IMR-90 (cell line): ENCODE data around the gene PRR33. TPM values are rescaled to one million over a fixed set of nuclear protein-coding genes. Genes with fewer than 3 reads are reported as not detected.

ENCODE experiments used
- ATAC-seq: fragments of 200-7000 bp; cut with Tn5 transposase; 2 replicates; pipeline ENCODE4 v1.9.1; 2020; ENCODE audit warnings: low read depth, mild to moderate bottlenecking, moderate library complexity
- BruUV-seq: library from RNA; stranded (reverse); fragments of 400-500 nt; replicated peaks from 2 replicates; lab custom pipeline; 2021; lab: Mats Ljungman, UMichigan
- CTCF ChIA-PET: fragments of 300-600 bp; formaldehyde crosslinking; extraction: SDS; loops from one replicate; lab custom pipeline; 2021; ENCODE audit warnings: antibody characterized with exemption; lab: Yijun Ruan, JAX
- POLR2A ChIA-PET: fragments of 300-600 bp; sonication (Branson Sonifier 250); formaldehyde crosslinking; loops from one replicate; lab custom pipeline; 2022; ENCODE audit warnings: antibody characterized with exemption; ENCODE audit not compliant: unreplicated experiment; lab: Charles Lee
- DNase-seq: peaks from one replicate; pipeline ENCODE4 v3.0.0; 2013
- H2AFZ ChIP-seq: replicated peaks from 2 replicates; pipeline ENCODE3; 2013; ENCODE audit warnings: low read length, mild to moderate bottlenecking; ENCODE audit not compliant: poor library complexity
- H2AK5ac ChIP-seq: 2 replicates; pipeline ENCODE4 v1.6.1; 2013; ENCODE audit warnings: low read depth, low read length, inconsistent platforms
- H2AK9ac ChIP-seq: replicated peaks from 2 replicates; pipeline ENCODE3; 2013; ENCODE audit warnings: mild to moderate bottlenecking, low read depth, low read length, moderate library complexity; ENCODE audit not compliant: poor library complexity
- H2BK120ac ChIP-seq: 2 replicates; pipeline ENCODE4 v1.6.1; 2013; ENCODE audit warnings: low read depth, low read length, inconsistent platforms
- H2BK15ac ChIP-seq: 3 replicates; pipeline ENCODE4 v1.6.1; 2013; ENCODE audit warnings: low read depth, low read length, inconsistent platforms
- H2BK20ac ChIP-seq: 2 replicates; pipeline ENCODE4 v1.6.1; 2013; ENCODE audit warnings: low read depth, mild to moderate bottlenecking, inconsistent platforms, low read length, moderate library complexity
- H2BK5ac ChIP-seq: 2 replicates; pipeline ENCODE4 v1.6.1; 2013; ENCODE audit warnings: mild to moderate bottlenecking, low read depth, low read length, inconsistent platforms; ENCODE audit not compliant: poor library complexity, severe bottlenecking
- H3K14ac ChIP-seq: replicated peaks from 2 replicates; pipeline ENCODE4 v1.6.1; 2013; ENCODE audit warnings: low read depth, low read length, inconsistent platforms
- H3K18ac ChIP-seq: 2 replicates; pipeline ENCODE4 v1.6.1; 2013; ENCODE audit warnings: low read depth, low read length, control low read depth
- H3K23ac ChIP-seq: 2 replicates; pipeline ENCODE4 v1.6.1; 2013; ENCODE audit warnings: low read depth, low read length, inconsistent platforms
- H3K27ac ChIP-seq: 2 replicates; pipeline ENCODE4 v1.5.1; 2013; ENCODE audit warnings: mild to moderate bottlenecking, control low read depth, low read length; ENCODE audit not compliant: insufficient read depth
- H3K27me3 ChIP-seq: 2 replicates; pipeline ENCODE4 v1.6.1; 2013; ENCODE audit warnings: low read length; ENCODE audit not compliant: control insufficient read depth, insufficient read depth
- H3K36me3 ChIP-seq: 2 replicates; pipeline ENCODE4 v1.6.1; 2013; ENCODE audit warnings: low read length, mixed read lengths; ENCODE audit not compliant: control insufficient read depth, insufficient read depth
- H3K4ac ChIP-seq: 2 replicates; pipeline ENCODE4 v1.6.1; 2013; ENCODE audit warnings: low read depth, low read length, inconsistent platforms
- H3K4me1 ChIP-seq: 2 replicates; pipeline ENCODE4 v1.6.1; 2013; ENCODE audit warnings: low read length, mixed read lengths; ENCODE audit not compliant: control insufficient read depth, insufficient read depth
- H3K4me2 ChIP-seq: 2 replicates; pipeline ENCODE4 v1.6.1; 2013; ENCODE audit warnings: low read depth, mild to moderate bottlenecking, control low read depth, low read length, moderate library complexity
- H3K4me3 ChIP-seq: 2 replicates; pipeline ENCODE4 v1.5.1; 2013; ENCODE audit warnings: low read depth, mild to moderate bottlenecking, control low read depth, low read length, moderate library complexity; ENCODE audit not compliant: insufficient read depth
- H3K56ac ChIP-seq: 2 replicates; pipeline ENCODE4 v1.6.1; 2013; ENCODE audit warnings: low read length, inconsistent platforms; ENCODE audit not compliant: insufficient read depth; ENCODE audit errors: extremely low read depth
- H3K79me1 ChIP-seq, 2 experiments: 2 replicates each; pipeline ENCODE4 v1.6.1; 2013; ENCODE audit warnings: low read length in 2 of 2, inconsistent platforms in 1 of 2, low read depth in 1 of 2
- H3K9ac ChIP-seq: 2 replicates; pipeline ENCODE4 v1.6.1; 2013; ENCODE audit warnings: low read depth, low read length, control low read depth
- H3K9me1 ChIP-seq: 2 replicates; pipeline ENCODE4 v1.6.1; 2013; ENCODE audit warnings: low read length, inconsistent platforms; ENCODE audit not compliant: insufficient read depth
- H3K9me3 ChIP-seq: 2 replicates; pipeline ENCODE4 v1.6.1; 2013; ENCODE audit warnings: low read length; ENCODE audit not compliant: control insufficient read depth, insufficient read depth
- H4K20me1 ChIP-seq: 2 replicates; pipeline ENCODE4 v1.6.1; 2013; ENCODE audit warnings: low read length, inconsistent platforms; ENCODE audit not compliant: insufficient read depth
- H4K5ac ChIP-seq: 2 replicates; pipeline ENCODE4 v1.6.1; 2013; ENCODE audit warnings: mild to moderate bottlenecking, low read depth, low read length, control low read depth
- H4K8ac ChIP-seq, 2 experiments: 2 replicates each; pipeline ENCODE4 v1.6.1; 2013; ENCODE audit warnings: low read depth in 2 of 2, low read length in 2 of 2, control low read depth in 1 of 2, inconsistent platforms in 1 of 2
- H4K91ac ChIP-seq: 2 replicates; pipeline ENCODE4 v1.6.1; 2013; ENCODE audit warnings: low read depth, low read length, inconsistent platforms; ENCODE audit not compliant: insufficient read depth
- BHLHE40 ChIP-seq: fragments of 150-350 bp; IDR thresholded peaks from 2 replicates; pipeline ENCODE4 v1.6.1; 2016; ENCODE audit warnings: mild to moderate bottlenecking, low read depth, low read length
- CEBPB ChIP-seq: IDR thresholded peaks from 2 replicates; pipeline ENCODE4 v1.6.1; 2012; ENCODE audit warnings: low read depth, low read length, improper control_type of control experiment
- CHD1 ChIP-seq: IDR thresholded peaks from 2 replicates; pipeline ENCODE4 v1.6.1; 2012; ENCODE audit warnings: low read depth, low read length, improper control_type of control experiment
- FOS ChIP-seq: fragments of 150-350 bp; IDR thresholded peaks from 2 replicates; pipeline ENCODE4 v1.6.1; 2016; ENCODE audit warnings: low read depth, low read length
- MAFK ChIP-seq: IDR thresholded peaks from 2 replicates; pipeline ENCODE4 v1.6.1; 2012; ENCODE audit warnings: low read depth, low read length, improper control_type of control experiment
- MAZ ChIP-seq: IDR thresholded peaks from 2 replicates; pipeline ENCODE4 v1.6.1; 2012; ENCODE audit warnings: low read depth, mild to moderate bottlenecking, low read length, improper control_type of control experiment, moderate library complexity, borderline replicate concordance
- MXI1 ChIP-seq: IDR thresholded peaks from 2 replicates; pipeline ENCODE4 v1.6.1; 2012; ENCODE audit warnings: low read depth, mild to moderate bottlenecking, low read length, moderate library complexity, borderline replicate concordance
- NFE2L2 ChIP-seq: fragments of 150-350 bp; IDR thresholded peaks from 2 replicates; pipeline ENCODE4 v1.6.1; 2016; ENCODE audit warnings: low read depth, mild to moderate bottlenecking, low read length
- POLR2A ChIP-seq: IDR thresholded peaks from 2 replicates; pipeline ENCODE4 v1.6.1; 2012; ENCODE audit warnings: mild to moderate bottlenecking, low read depth, low read length
- RAD21 ChIP-seq: IDR thresholded peaks from 2 replicates; pipeline ENCODE4 v1.6.1; 2012; ENCODE audit warnings: low read length, improper control_type of control experiment
- RCOR1 ChIP-seq: IDR thresholded peaks from 2 replicates; pipeline ENCODE4 v1.6.1; 2012; ENCODE audit warnings: mild to moderate bottlenecking, low read length, improper control_type of control experiment; ENCODE audit not compliant: insufficient replicate concordance
- RFX5 ChIP-seq: IDR thresholded peaks from 2 replicates; pipeline ENCODE4 v1.8.0; 2012; ENCODE audit warnings: low read depth, mild to moderate bottlenecking, low read length, moderate library complexity
- SMC3 ChIP-seq: fragments of 150-350 bp; IDR thresholded peaks from 2 replicates; pipeline ENCODE4 v1.6.1; 2016; ENCODE audit warnings: low read depth, mild to moderate bottlenecking, antibody characterized with exemption, low read length, moderate library complexity
- WGBS, 2 experiments: methylation state at CpG; one replicate each; pipeline versions ENCODE4 v1.1.5 to v1.1.7; 2013; ENCODE audit warnings: missing lambda C conversion rate in 2 of 2; ENCODE audit not compliant: insufficient read length in 1 of 2; ENCODE audit errors: extremely low coverage in 2 of 2; 5-methylcytosine and 5-hydroxymethylcytosine counted together
- dilution Hi-C: fragments of 300-500 bp; cut with HindIII; formaldehyde crosslinking; loops from one replicate; pipeline ENCODE4 v1.14.3; 2018; ENCODE audit warnings: low sequenced_read_pairs; ENCODE audit not compliant: unreplicated experiment
- in situ Hi-C: fragments of 300-500 bp; cut with MboI; formaldehyde crosslinking; loops from 3 replicates; pipeline ENCODE4 v1.14.3; 2019; ENCODE audit warnings: low sequenced_read_pairs, inconsistent platforms, mixed read lengths
- intact Hi-C: fragments of 100-400 bp; cut with micrococcal nuclease; formaldehyde crosslinking; loops from 2 replicates; pipeline ENCODE4 v1.10.0; 2022
- polyA plus RNA-seq, 3 experiments: library from polyadenylated mRNA; depleted of rRNA; stranded (reverse); fragments of >200 nt; gene quantifications; 2 replicates each; pipeline ENCODE4 v1.2.3, GENCODE V29; 2012; ENCODE audit warnings: low replicate concordance in 1 of 3
- total RNA-seq: library from RNA; depleted of rRNA; stranded (reverse); fragments of >200 nt; gene quantifications from 2 replicates; pipeline ENCODE4 v1.2.3, GENCODE V29; 2012
- TF ChIP-seq, protein P1 (sequence below): conservative IDR thresholded peaks from 2 replicates; pipeline ENCODE4 v1.5.1; 2012; ENCODE audit warnings: mild to moderate bottlenecking, low read depth, low read length, improper control_type of control experiment
- TF ChIP-seq, protein P2 (sequence below): fragments of 150-350 bp; IDR thresholded peaks from 2 replicates; pipeline ENCODE4 v1.6.1; 2016; ENCODE audit warnings: low read depth, mild to moderate bottlenecking, low read length, moderate library complexity, borderline replicate concordance
- TF ChIP-seq, protein P3 (sequence below): fragments of 150-350 bp; IDR thresholded peaks from 2 replicates; pipeline ENCODE4 v1.6.1; 2017; ENCODE audit warnings: mild to moderate bottlenecking, antibody characterized with exemption, low read length, low read depth

Gene PRR33
- total and polyA plus RNA-seq, 2 of the 4 experiments (the other 2 are of a cell fraction): not detected

DNA sequence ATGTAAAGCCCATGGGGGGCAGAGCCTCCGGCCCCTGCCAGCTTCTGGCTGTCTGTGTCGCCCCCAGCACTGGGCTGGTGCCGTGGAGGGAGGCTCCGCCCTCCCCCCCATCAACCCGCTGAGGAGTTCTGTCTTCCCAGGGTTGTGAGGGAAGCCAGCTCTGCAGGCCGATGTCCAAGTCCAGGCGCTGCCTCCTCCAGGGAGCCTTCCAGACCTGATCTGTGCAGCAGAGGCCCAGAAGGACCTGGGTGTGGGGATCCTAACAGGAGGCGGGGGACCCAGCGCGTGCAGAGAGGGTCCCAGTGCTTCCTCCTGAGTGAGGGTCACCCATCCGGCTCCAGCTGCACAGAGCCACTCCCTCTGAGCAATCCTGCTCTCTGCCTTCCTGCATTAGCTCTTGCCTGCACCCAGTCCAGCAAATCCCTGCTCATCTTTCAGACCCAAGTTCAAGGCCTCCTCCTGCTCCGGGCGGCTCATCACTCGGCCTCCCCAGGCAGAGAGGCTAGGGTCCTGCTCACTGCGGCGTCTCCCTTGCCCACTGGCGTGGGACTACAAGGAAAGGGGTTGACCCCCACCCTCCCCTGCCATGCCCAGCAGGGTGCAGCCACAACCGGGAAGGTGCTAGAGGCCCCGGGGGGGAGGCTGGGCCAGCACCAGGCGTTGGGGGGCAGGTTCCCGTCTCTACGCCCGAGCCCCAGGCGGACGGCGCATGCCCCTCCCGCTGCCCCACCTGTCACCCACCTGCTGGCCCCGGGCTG, 16.4 kb downstream of the PRR33 start:
- H3K27me3 ChIP-seq: peaks cover 11% of the 10 kb centered on the region; the same call in 1 of the 2 replicates
- H2BK15ac ChIP-seq: no peak overlapping the region
- intact Hi-C loops (no loop called here), in situ Hi-C loops (no loop called here), dilution Hi-C loops (no loop called here)
- H3K4ac ChIP-seq: no peak overlapping the region
- no peak overlapping the region for H3K23ac ChIP-seq
- H3K36me3 ChIP-seq: no peaks in the 10 kb centered on the region
- no peak overlapping the region for H3K27ac ChIP-seq
- CTCF ChIA-PET: no interaction called here
- WGBS, 2 experiments: 83% methylated on average over 1 of the region's 28 CpGs; no CpG with 5 or more reads in 1 of the 2 experiments
- POLR2A ChIA-PET: no interaction called here
- DNase-seq (no peak), ATAC-seq (no peak)
- TF ChIP-seq, protein P1, sequence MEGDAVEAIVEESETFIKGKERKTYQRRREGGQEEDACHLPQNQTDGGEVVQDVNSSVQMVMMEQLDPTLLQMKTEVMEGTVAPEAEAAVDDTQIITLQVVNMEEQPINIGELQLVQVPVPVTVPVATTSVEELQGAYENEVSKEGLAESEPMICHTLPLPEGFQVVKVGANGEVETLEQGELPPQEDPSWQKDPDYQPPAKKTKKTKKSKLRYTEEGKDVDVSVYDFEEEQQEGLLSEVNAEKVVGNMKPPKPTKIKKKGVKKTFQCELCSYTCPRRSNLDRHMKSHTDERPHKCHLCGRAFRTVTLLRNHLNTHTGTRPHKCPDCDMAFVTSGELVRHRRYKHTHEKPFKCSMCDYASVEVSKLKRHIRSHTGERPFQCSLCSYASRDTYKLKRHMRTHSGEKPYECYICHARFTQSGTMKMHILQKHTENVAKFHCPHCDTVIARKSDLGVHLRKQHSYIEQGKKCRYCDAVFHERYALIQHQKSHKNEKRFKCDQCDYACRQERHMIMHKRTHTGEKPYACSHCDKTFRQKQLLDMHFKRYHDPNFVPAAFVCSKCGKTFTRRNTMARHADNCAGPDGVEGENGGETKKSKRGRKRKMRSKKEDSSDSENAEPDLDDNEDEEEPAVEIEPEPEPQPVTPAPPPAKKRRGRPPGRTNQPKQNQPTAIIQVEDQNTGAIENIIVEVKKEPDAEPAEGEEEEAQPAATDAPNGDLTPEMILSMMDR: no peak
- TF ChIP-seq SMC3 (no peak), MAZ (no peak), POLR2A (no peak), MAFK (no peak), CHD1 (no peak), MXI1 (no peak), CEBPB (no peak), RAD21 (no peak), RFX5 (no peak), FOS (no peak), NFE2L2 (no peak), RCOR1 (no peak), BHLHE40 (no peak)
- TF ChIP-seq, protein P2, sequence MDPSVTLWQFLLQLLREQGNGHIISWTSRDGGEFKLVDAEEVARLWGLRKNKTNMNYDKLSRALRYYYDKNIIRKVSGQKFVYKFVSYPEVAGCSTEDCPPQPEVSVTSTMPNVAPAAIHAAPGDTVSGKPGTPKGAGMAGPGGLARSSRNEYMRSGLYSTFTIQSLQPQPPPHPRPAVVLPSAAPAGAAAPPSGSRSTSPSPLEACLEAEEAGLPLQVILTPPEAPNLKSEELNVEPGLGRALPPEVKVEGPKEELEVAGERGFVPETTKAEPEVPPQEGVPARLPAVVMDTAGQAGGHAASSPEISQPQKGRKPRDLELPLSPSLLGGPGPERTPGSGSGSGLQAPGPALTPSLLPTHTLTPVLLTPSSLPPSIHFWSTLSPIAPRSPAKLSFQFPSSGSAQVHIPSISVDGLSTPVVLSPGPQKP: no peak
- TF ChIP-seq, protein P3, sequence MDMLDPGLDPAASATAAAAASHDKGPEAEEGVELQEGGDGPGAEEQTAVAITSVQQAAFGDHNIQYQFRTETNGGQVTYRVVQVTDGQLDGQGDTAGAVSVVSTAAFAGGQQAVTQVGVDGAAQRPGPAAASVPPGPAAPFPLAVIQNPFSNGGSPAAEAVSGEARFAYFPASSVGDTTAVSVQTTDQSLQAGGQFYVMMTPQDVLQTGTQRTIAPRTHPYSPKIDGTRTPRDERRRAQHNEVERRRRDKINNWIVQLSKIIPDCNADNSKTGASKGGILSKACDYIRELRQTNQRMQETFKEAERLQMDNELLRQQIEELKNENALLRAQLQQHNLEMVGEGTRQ: no peak
- H3K4me3 ChIP-seq: no peak overlapping the region
- no peak overlapping the region for H3K18ac ChIP-seq
- no peaks in the 10 kb centered on the region for H3K9me1 ChIP-seq
- H2AK9ac ChIP-seq: no peak overlapping the region
- H2AK5ac ChIP-seq: no peak overlapping the region
- no peak overlapping the region for H2BK20ac ChIP-seq
- no peak overlapping the region for H4K5ac ChIP-seq
- H3K4me2 ChIP-seq: no peak overlapping the region
- H4K8ac ChIP-seq: no peak overlapping the region
- H4K91ac ChIP-seq: no peak overlapping the region
- no peak overlapping the region for H2AFZ ChIP-seq
- H3K9ac ChIP-seq: no peak overlapping the region
- H4K20me1 ChIP-seq: no peaks in the 10 kb centered on the region
- BruUV-seq: no TSS peak
- H3K9me3 ChIP-seq: no peaks in the 10 kb centered on the region
- no peak overlapping the region for H3K14ac ChIP-seq
- H2BK120ac ChIP-seq: no peak overlapping the region
- H3K79me1 ChIP-seq: no peaks in the 10 kb centered on the region
- H3K56ac ChIP-seq: no peak overlapping the region
- H3K4me1 ChIP-seq: peaks cover 3% of the 10 kb centered on the region; the same call in 1 of the 2 replicates
- H2BK5ac ChIP-seq: no peak overlapping the region
